SU-DHL-6 (cell line): ENCODE data around the gene SDC1.

Source experiments
- CTCF ChIP-seq: fragments of 200-600 bp; sonication (generic); IDR thresholded peaks from one replicate; pipeline ENCODE4 v1.5.1; 2017; ENCODE audit warnings: antibody characterized with exemption, mild to moderate bottlenecking, low read length, moderate library complexity; ENCODE audit not compliant: insufficient read depth, poor library complexity, severe bottlenecking
- EZH2phosphoT487 ChIP-seq: fragments of 200-600 bp; sonication (generic), shearing (Covaris generic); conservative IDR thresholded peaks from 2 replicates; pipeline ENCODE4 v1.6.1; 2018; ENCODE audit warnings: mild to moderate bottlenecking, antibody characterized with exemption, low read length, moderate library complexity, mixed read lengths

- no peak for TF ChIP-seq CTCF
- no peak for TF ChIP-seq EZH2phosphoT487
Measured at GRCh38 chr2:20203521-20204225, 21.3 kb downstream of the SDC1 start.
